Measurements from ENCODE around the gene CSK. TPM values are rescaled to one million over a fixed set of nuclear protein-coding genes. Genes with fewer than 3 reads are reported as not detected.

Gene CSK
- total and polyA plus RNA-seq, 2 donors (not counting 1 experiment from before 2014, with no cell fraction given), result 325 to 651 TPM

GRCh38 chr15:74758736-74759135, 23.1 kb upstream of the CSK start:
- no peak overlapping the region for H3K4me2 ChIP-seq (replicated peaks; ENCODE audit: low read depth, low read length, poor library complexity, severe bottlenecking)
- no peaks in the 10 kb centered on the region for H3K36me3 ChIP-seq (replicated peaks in 1 of 2; ENCODE audit: control extremely low read depth in 1 of 2, control insufficient read depth in 1 of 2, extremely low read depth in 1 of 2, insufficient read depth in 2 of 2, low read length in 1 of 2)
- Mint-ChIP-seq H3K9me3 (ENCODE audit: insufficient read depth) (no peaks in the 10 kb centered on the region), H3K4me1 (no peaks in the 10 kb centered on the region), H3K27ac (no peak overlapping the region), H3K27me3 (peaks cover 23% of the 10 kb centered on the region), H3K4me3 (no peak overlapping the region)
- no peaks in the 10 kb centered on the region for H3K9me3 ChIP-seq (ENCODE audit: control extremely low read depth in 1 of 3, control insufficient read depth in 2 of 3, insufficient read depth in 1 of 3, low read length in 2 of 3)
- H3K27me3 ChIP-seq (replicated peaks in 1 of 4; ENCODE audit: control extremely low read depth in 1 of 4, control insufficient read depth in 3 of 4, insufficient read depth in 4 of 4, low read length in 3 of 4), result peaks cover 0 to 17% (median 0%) of the 10 kb centered on the region in 4 experiments
- no peaks in the 10 kb centered on the region for H3K79me2 ChIP-seq (ENCODE audit: control insufficient read depth, insufficient read depth, low read length)
- no peak overlapping the region for H3K27ac ChIP-seq (ENCODE audit: low read length in 2 of 2)
- DNase-seq (no peak), ATAC-seq (ENCODE audit: low read depth) (no peak)
- ChIA-PET POLR2A (no interaction called here), CTCF (interaction anchor here (3.4 to 24.1 kb wide), 2 partner anchors 10 to 126 kb away, joined by 14 to 596 read pairs; no protein-coding TSS in a partner anchor)
- intact Hi-C loops (cut with micrococcal nuclease), result no loop called here
- H3K4me1 ChIP-seq (ENCODE audit: control insufficient read depth in 2 of 2, insufficient read depth in 2 of 2, low read length in 2 of 2), result peaks cover 0 to 4% of the 10 kb centered on the region in 2 donors
- 91% methylated on average over 7 of the region's 8 CpGs for WGBS (ENCODE audit: insufficient coverage)
- H3K4me3 ChIP-seq (ENCODE audit: control extremely low read depth in 1 of 5, extremely low read depth in 1 of 5, insufficient read depth in 1 of 5, low read depth in 2 of 5, low read length in 4 of 5), result no peak overlapping the region
- H4K20me1 ChIP-seq (ENCODE audit: control insufficient read depth, insufficient read depth, low read length, poor library complexity, severe bottlenecking), result no peaks in the 10 kb centered on the region
- TF ChIP-seq EZH2 (IDR thresholded peaks at IDR 0.05; ENCODE audit: borderline replicate concordance, insufficient read depth, low read depth, low read length, poor library complexity, severe bottlenecking) (no peak), CTCF (IDR thresholded peaks at IDR 0.05) (no peak)
- H2AFZ ChIP-seq (ENCODE audit: insufficient read depth, low read depth, low read length, poor library complexity, severe bottlenecking), result no peak overlapping the region
- H3K9ac ChIP-seq (ENCODE audit: low read length), result no peak overlapping the region

DNA sequence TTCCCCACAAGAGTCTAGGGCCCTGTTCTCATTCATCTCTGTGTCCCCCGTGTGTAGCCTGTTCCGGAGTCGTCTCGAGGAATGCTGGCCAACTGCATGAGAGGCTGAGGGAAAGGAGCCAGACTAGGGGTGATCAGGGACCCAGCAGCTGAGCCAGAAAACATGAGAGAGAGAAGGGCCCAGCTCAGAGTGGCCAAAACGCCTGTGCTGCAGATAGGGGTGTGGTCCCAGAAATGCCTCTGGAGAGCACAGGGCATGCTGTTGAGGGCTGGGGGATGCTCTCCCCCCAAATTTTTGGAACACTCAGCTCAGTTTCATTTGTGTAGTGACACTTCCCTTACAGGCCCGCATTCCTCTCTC, 19.1 kb upstream of the CSK start:
- no peak for DNase-seq
- ChIA-PET CTCF (interaction anchor here (1.3 to 24.1 kb wide), 2 partner anchors 37 to 130 kb away, joined by 9 to 596 read pairs; no protein-coding TSS in a partner anchor), POLR2A (no interaction called here)
- ATAC-seq (ENCODE audit: low read depth), result no peak
- Mint-ChIP-seq H3K27ac (no peak overlapping the region), H3K4me1 (no peaks in the 10 kb centered on the region), H3K9me3 (ENCODE audit: insufficient read depth) (no peaks in the 10 kb centered on the region), H3K4me3 (no peak overlapping the region), H3K27me3 (peaks cover 16% of the 10 kb centered on the region)
- Histone ChIP-seq H3K9ac (ENCODE audit: low read length) (no peak overlapping the region), H3K27me3 (replicated peaks in 1 of 4; ENCODE audit: control extremely low read depth in 1 of 4, control insufficient read depth in 3 of 4, insufficient read depth in 4 of 4, low read length in 3 of 4) (peaks cover 0 to 17% (median 0%) of the 10 kb centered on the region in 4 experiments), H2AFZ (ENCODE audit: insufficient read depth, low read depth, low read length, poor library complexity, severe bottlenecking) (no peak overlapping the region), H4K20me1 (ENCODE audit: control insufficient read depth, insufficient read depth, low read length, poor library complexity, severe bottlenecking) (no peaks in the 10 kb centered on the region), H3K4me2 (replicated peaks; ENCODE audit: low read depth, low read length, poor library complexity, severe bottlenecking) (no peak overlapping the region), H3K27ac (ENCODE audit: low read length in 2 of 2) (no peak overlapping the region), H3K9me3 (ENCODE audit: control extremely low read depth in 1 of 3, control insufficient read depth in 2 of 3, insufficient read depth in 1 of 3, low read length in 2 of 3) (no peaks in the 10 kb centered on the region), H3K4me3 (ENCODE audit: control extremely low read depth in 1 of 5, extremely low read depth in 1 of 5, insufficient read depth in 1 of 5, low read depth in 2 of 5, low read length in 4 of 5) (no peak overlapping the region), H3K4me1 (ENCODE audit: control insufficient read depth in 2 of 2, insufficient read depth in 2 of 2, low read length in 2 of 2) (peaks cover 0 to 4% of the 10 kb centered on the region in 2 donors), H3K79me2 (ENCODE audit: control insufficient read depth, insufficient read depth, low read length) (no peaks in the 10 kb centered on the region), H3K36me3 (replicated peaks in 1 of 2; ENCODE audit: control extremely low read depth in 1 of 2, control insufficient read depth in 1 of 2, extremely low read depth in 1 of 2, insufficient read depth in 2 of 2, low read length in 1 of 2) (no peaks in the 10 kb centered on the region)
- 6% methylated on average over 5 of the region's 6 CpGs for WGBS (ENCODE audit: insufficient coverage)
- TF ChIP-seq EZH2 (IDR thresholded peaks at IDR 0.05; ENCODE audit: borderline replicate concordance, insufficient read depth, low read depth, low read length, poor library complexity, severe bottlenecking), result no peak
- TF ChIP-seq CTCF (IDR thresholded peaks at IDR 0.05), result no peak
- intact Hi-C loops (cut with micrococcal nuclease), result no loop called here

Data from B cell (primary cell).